LNCAP (cell line): Measurements from ENCODE around the gene CDK2.

Experiments used
- TF ChIP-seq, protein P1 (sequence below): fragments of 450-650 bp; IDR thresholded peaks from 2 replicates; pipeline ENCODE4 v1.5.1; 2017; ENCODE audit warnings: mild to moderate bottlenecking

CDK2 gene

DNA sequence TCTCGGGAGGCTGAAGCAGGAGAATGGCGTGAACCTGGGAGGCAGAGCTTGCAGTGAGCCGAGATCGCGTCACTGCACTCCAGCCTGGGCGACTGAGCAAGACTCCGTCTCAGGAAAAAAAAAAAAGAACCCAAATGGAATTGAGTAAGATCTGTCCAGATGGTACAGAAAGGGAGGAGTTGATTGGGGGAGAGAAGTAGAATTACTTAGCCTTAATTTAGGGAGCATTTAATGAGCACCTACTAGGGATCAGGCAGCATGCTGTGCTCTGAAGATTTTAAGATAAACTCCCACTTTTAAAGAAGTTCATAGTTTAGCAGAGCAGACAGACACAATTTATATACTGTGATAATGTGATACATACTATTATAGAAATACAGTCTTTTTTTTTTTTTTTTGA, 11.8 kb downstream of the CDK2 start:
- TF ChIP-seq, protein P1, sequence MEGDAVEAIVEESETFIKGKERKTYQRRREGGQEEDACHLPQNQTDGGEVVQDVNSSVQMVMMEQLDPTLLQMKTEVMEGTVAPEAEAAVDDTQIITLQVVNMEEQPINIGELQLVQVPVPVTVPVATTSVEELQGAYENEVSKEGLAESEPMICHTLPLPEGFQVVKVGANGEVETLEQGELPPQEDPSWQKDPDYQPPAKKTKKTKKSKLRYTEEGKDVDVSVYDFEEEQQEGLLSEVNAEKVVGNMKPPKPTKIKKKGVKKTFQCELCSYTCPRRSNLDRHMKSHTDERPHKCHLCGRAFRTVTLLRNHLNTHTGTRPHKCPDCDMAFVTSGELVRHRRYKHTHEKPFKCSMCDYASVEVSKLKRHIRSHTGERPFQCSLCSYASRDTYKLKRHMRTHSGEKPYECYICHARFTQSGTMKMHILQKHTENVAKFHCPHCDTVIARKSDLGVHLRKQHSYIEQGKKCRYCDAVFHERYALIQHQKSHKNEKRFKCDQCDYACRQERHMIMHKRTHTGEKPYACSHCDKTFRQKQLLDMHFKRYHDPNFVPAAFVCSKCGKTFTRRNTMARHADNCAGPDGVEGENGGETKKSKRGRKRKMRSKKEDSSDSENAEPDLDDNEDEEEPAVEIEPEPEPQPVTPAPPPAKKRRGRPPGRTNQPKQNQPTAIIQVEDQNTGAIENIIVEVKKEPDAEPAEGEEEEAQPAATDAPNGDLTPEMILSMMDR = no peak

DNA sequence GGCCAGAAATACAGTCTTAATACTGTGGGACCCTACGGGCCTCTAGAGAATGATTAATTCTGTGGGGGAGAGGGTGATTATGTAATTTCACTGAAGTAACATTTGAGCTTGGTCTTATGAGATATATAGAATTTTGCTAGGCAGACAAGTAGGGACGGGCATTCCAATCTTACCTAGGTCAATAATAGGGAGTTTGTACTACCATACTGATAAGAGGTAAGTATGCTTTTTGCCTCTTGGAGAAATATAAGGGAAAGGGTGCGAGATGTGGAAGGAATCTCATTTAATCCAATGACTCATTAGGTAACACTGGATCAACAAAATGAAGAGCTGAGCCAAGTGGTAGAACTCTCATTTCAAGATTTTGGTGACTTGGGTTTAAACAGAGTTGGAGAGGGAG, 12.4 kb downstream of the CDK2 start:
- TF ChIP-seq, protein P1 = no peak

DNA sequence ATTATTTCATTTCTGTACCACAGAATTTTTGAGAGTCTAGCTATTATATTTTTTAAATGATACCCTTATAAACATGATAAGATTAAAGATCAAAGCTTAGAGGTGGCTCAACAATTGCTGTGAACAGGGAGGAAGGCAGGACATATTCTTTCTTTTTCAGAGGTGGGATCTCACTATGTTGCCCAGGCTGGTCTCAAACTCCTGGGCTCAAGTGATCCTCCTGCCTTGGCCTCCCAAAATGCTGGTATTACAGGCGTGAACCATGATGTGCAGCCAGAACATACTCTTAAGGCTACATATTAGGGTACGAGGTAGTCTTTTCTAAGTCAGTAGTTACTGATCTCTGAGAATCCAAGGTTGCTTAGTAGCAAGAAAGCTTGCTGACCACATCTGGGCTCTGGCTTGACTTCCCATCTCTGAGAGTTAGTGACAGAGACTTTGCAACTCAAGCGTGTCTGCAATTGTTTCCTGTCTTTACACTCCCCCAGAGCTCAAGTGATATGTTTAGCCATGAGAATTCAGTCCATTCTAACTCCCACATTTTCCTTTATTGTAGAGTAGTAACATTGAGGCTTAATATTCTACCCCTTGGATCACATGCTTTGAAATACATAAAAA, 15.8 kb downstream of the CDK2 start:
- TF ChIP-seq, protein P1 = no peak

DNA sequence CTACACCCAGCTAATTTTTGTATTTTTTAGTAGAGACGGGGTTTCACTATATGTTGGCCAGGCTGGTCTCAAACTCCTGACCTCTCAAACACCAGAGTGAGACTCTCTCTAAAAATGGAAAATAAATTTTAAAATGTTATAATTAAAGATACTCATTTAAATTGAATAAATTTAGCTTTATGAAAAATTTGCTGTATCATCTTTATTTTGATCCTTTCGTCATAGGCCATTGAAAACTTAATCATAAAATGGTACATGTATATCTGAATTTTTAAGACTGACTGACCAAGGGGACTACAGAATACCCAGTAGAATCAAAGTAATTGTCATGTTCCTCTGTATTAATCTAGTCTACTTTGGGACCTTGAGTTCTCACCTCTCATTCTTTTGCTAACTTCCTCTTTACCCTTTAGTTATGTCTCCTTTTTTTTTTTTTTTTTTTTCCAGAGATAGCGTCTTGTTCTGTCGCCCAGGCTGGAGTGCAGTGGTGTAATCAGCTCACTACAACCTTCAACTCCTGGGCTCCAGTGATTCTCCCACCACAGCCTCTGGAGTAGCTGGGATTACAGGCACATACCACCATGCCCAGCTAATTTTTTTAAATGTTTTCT, 16.7 kb downstream of the CDK2 start:
- TF ChIP-seq, protein P1 = no peak

DNA sequence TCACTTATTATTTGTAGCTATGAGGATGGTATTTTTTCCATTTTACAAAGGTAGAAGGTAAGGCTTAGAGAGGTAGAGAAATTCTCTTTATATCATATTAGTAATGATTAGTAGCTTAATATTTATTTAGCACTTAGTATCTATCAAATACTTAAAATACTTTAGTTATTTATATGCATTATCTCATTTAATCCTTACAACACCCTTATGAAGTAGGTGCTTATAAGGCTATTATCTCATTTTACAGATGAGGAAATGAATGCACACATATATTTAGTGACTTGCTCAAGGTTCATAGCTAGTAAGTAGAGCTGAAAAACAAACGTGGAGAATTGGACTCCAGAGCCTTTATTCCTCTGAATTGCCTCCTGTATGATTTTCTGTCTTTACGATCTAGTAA, 18.2 kb downstream of the CDK2 start:
- TF ChIP-seq, protein P1 = no peak

DNA sequence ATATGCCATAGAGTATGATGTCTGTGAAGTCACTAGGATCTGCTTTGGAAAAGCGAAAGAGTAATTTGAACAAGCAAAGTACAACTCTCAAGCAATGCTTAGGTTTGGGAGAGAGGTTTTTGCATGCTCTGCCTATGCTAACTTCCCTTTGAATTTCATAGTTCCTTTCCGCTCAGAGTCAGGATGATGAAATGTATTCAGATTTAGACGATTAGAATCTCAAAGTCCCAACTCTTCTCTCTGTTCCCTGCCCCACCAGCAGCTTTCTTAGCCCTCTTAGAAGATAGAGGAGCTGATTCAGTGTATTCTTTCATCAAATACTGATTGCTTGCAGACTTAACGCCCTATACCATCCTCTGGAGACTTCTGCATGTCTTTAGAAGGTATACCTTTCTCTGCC, 18.7 kb downstream of the CDK2 start:
- TF ChIP-seq, protein P1 = no peak

DNA sequence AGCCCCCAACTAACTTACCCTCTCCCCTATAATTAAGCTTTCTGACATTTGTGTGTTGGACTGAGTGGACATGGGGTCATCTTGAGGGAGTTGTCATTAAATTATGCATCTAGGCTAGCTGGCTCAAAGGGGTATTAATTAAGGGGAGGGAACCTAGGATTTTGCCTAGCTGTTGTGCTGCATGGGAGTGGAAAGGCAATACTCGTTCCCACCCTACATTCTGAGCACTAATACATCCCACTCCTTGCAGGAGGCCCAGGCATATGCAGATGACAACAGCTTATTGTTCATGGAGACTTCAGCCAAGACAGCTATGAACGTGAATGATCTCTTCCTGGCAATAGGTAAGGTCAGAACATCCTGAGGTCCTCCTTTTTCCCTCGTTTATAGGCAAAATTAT, 24.5 kb downstream of the CDK2 start:
- TF ChIP-seq, protein P1 = no peak
